GM18526 (cell line): ENCODE results near the gene POMGNT1.

Experiments
- POLR2A ChIP-seq: IDR thresholded peaks from 3 replicates; pipeline ENCODE4 v1.6.1; 2011; ENCODE audit not compliant: insufficient read length; ENCODE audit errors: extremely low read depth

The POMGNT1 gene

GRCh38 chr1:46197964-46198811 lies at the start of gene POMGNT1:
TSS of gene POMGNT1 (minus strand) at chr1:46198434. CDS start at chr1:46197821, 613 bp downstream.
- peak; percentile 54 for TF ChIP-seq POLR2A

GRCh38 chr1:46247436-46248121 lies 49.3 kb upstream of the POMGNT1 start, which contains the start of gene RAD54L:
TSS of gene RAD54L (plus strand) at chr1:46247763. CDS start at chr1:46248406, 643 bp downstream.
- peak; percentile 66 for TF ChIP-seq POLR2A

GRCh38 chr1:46246548-46247435 lies 48.6 kb upstream of the POMGNT1 start:
- peak; percentile 20 for TF ChIP-seq POLR2A

- no peak for TF ChIP-seq POLR2A
Observed at GRCh38 chr1:46244656-46245371, 46.6 kb upstream of the POMGNT1 start.

GRCh38 chr1:46242918-46243317 lies 44.7 kb upstream of the POMGNT1 start:
- TF ChIP-seq POLR2A = no peak

- no peak for TF ChIP-seq POLR2A
Observed at GRCh38 chr1:46236882-46237281, 38.6 kb upstream of the POMGNT1 start.

GRCh38 chr1:46224966-46225365 lies 26.7 kb upstream of the POMGNT1 start:
- TF ChIP-seq POLR2A = no peak

- no peak for TF ChIP-seq POLR2A
Observed at GRCh38 chr1:46223472-46223943, 25.3 kb upstream of the POMGNT1 start.

GRCh38 chr1:46221749-46222148 lies 23.5 kb upstream of the POMGNT1 start:
- TF ChIP-seq POLR2A = no peak

GRCh38 chr1:46220808-46221207 lies 22.6 kb upstream of the POMGNT1 start:
- TF ChIP-seq POLR2A = no peak

GRCh38 chr1:46219551-46220520 lies 21.6 kb upstream of the POMGNT1 start:
- TF ChIP-seq POLR2A = no peak

- no peak for TF ChIP-seq POLR2A
Observed at GRCh38 chr1:46218443-46218842, 20.2 kb upstream of the POMGNT1 start.

- no peak for TF ChIP-seq POLR2A
Observed at GRCh38 chr1:46215504-46215903, 17.3 kb upstream of the POMGNT1 start.

GRCh38 chr1:46211051-46211450 lies 12.8 kb upstream of the POMGNT1 start:
- TF ChIP-seq POLR2A = no peak

GRCh38 chr1:46210561-46210960 lies 12.3 kb upstream of the POMGNT1 start:
- no peak for TF ChIP-seq POLR2A
